ENCODE data around the gene ABCC10.
"Not testable (repeated sequence)": the region's sequence is repeated elsewhere in the genome, so short reads cannot be mapped to it uniquely, and the experiment has no call there.

The ABCC10 gene

GRCh38 chr6:43447604-43448003 lies 20.3 kb downstream of the ABCC10 start:
- no peak for DNase-seq (ENCODE audit: low read depth)

- DNase-seq (ENCODE audit: low read depth) = no peak
Measured at GRCh38 chr6:43448916-43449315, 21.6 kb downstream of the ABCC10 start.

- no peak for DNase-seq (ENCODE audit: low read depth)
Measured at GRCh38 chr6:43450699-43451131, 23.4 kb downstream of the ABCC10 start.

- DNase-seq (ENCODE audit: low read depth) = no peak
Measured at GRCh38 chr6:43451348-43451747, 24.0 kb downstream of the ABCC10 start.

GRCh38 chr6:43451939-43452338 lies 24.6 kb downstream of the ABCC10 start:
- DNase-seq (ENCODE audit: low read depth) = no peak

- DNase-seq (ENCODE audit: low read depth) = no peak
Measured at GRCh38 chr6:43452896-43453295, 25.6 kb downstream of the ABCC10 start.

- DNase-seq (ENCODE audit: low read depth) = no peak
Measured at GRCh38 chr6:43453831-43454230, 26.5 kb downstream of the ABCC10 start.

GRCh38 chr6:43454290-43454695 lies 27.0 kb downstream of the ABCC10 start:
- DNase-seq (ENCODE audit: low read depth) = no peak

GRCh38 chr6:43454696-43455530 lies 27.6 kb downstream of the ABCC10 start:
- DNase-seq (ENCODE audit: low read depth) = no peak

GRCh38 chr6:43455531-43456428 lies 28.4 kb downstream of the ABCC10 start, which contains the start of gene DLK2:
TSS of gene DLK2 (minus strand) at chr6:43455548. CDS start at chr6:43454825, 723 bp downstream.
- no peak for DNase-seq (ENCODE audit: low read depth)

GRCh38 chr6:43457643-43458042 lies 30.3 kb downstream of the ABCC10 start:
- DNase-seq (ENCODE audit: low read depth) = no peak

- not testable (repeated sequence) for DNase-seq (ENCODE audit: low read depth)
Measured at GRCh38 chr6:43458154-43458553, 30.8 kb downstream of the ABCC10 start.

- no peak for DNase-seq (ENCODE audit: low read depth)
Measured at GRCh38 chr6:43459535-43459934, 32.2 kb downstream of the ABCC10 start.

GRCh38 chr6:43460032-43460431 lies 32.7 kb downstream of the ABCC10 start:
- no peak for DNase-seq (ENCODE audit: low read depth)

- no peak for DNase-seq (ENCODE audit: low read depth)
Measured at GRCh38 chr6:43461936-43462335, 34.6 kb downstream of the ABCC10 start.

- DNase-seq (ENCODE audit: low read depth) = no peak
Measured at GRCh38 chr6:43464337-43464736, 37.0 kb downstream of the ABCC10 start.

- no peak for DNase-seq (ENCODE audit: low read depth)
Measured at GRCh38 chr6:43465948-43466347, 38.6 kb downstream of the ABCC10 start.

- DNase-seq (ENCODE audit: low read depth) = not testable (repeated sequence)
Measured at GRCh38 chr6:43467265-43467664, 39.9 kb downstream of the ABCC10 start.

- DNase-seq (ENCODE audit: low read depth) = no peak
Measured at GRCh38 chr6:43467752-43468151, 40.4 kb downstream of the ABCC10 start.

- no peak for DNase-seq (ENCODE audit: low read depth)
Measured at GRCh38 chr6:43468240-43468639, 40.9 kb downstream of the ABCC10 start.

GRCh38 chr6:43468748-43469681 lies 41.7 kb downstream of the ABCC10 start:
- no peak for DNase-seq (ENCODE audit: low read depth)

GRCh38 chr6:43469947-43470346 lies 42.6 kb downstream of the ABCC10 start:
- DNase-seq (ENCODE audit: low read depth) = no peak

Measured in GM04503 (cell line).